ENCODE measurements around the gene MANBA.
"Not testable (repeated sequence)": the region's sequence is repeated elsewhere in the genome, so short reads cannot be mapped to it uniquely, and the experiment has no call there.

The MANBA gene

DNA sequence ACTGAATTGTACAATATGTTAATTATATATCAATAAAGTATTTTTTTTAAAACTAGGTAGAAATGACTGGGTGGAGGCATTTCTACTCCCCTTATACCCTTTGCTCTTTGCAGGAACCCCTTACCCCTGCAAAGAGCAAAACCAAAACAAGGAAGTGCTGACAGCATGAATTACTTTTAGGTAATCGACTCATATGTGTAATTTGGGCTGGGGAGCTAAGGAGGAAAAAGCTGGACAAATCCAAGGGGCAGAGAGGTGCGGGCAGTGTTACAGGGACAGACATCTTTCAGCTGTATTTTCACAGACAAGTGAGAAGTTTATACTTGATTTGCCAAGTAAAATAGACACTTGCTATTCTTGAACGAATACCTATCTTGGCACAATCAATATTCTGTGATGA, 35.5 kb downstream of the MANBA start:
- Histone ChIP-seq H3K27ac (ENCODE audit: low read depth, low read length) (no peak overlapping the region), H4K20me1 (ENCODE audit: control insufficient read depth, insufficient read depth, low read depth, low read length) (no peaks in the 10 kb centered on the region), H3K79me2 (ENCODE audit: control insufficient read depth, low read length) (no peaks in the 10 kb centered on the region), H3K36me3 (ENCODE audit: control insufficient read depth, low read length) (no peaks in the 10 kb centered on the region), H3K27me3 (ENCODE audit: control insufficient read depth, low read length) (no peaks in the 10 kb centered on the region), H3K4me1 (ENCODE audit: control insufficient read depth, low read length) (no peaks in the 10 kb centered on the region), H3K9me2 (replicated peaks; ENCODE audit: control insufficient read depth, low read length) (no peaks in the 10 kb centered on the region), H3K4me2 (ENCODE audit: low read length) (no peak overlapping the region), H3F3A (ENCODE audit: control insufficient read depth, insufficient read depth) (no peaks in the 10 kb centered on the region), H3K4me3 (ENCODE audit: low read length) (no peak overlapping the region), H3K9me3 (ENCODE audit: control insufficient read depth, insufficient read depth, low read length) (no peaks in the 10 kb centered on the region)
- TF ChIP-seq EZH2phosphoT487 (IDR thresholded peaks at IDR 0.05; ENCODE audit: borderline replicate concordance, low read length) (no peak), CTCF (IDR thresholded peaks at IDR 0.05; ENCODE audit: low read depth, low read length, poor library complexity, severe bottlenecking) (no peak)

DNA sequence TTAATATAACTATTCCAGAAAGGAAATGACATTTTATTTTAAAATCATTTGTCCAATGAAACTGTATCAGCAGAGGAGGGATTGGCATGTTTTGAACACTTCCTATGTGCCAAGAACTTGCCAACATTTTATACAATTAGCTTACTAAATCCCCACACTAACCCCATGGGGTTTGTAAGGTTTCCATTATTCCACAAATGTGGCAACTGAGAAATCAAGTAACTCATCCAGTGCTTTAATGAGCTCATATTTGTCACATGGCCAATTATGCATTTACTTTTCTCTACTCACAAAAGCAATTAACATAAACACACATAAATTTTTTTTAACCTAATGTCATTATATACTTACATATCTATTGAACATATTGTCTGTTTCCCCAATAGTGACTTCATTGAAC, 37.3 kb downstream of the MANBA start:
- H3K27ac ChIP-seq (ENCODE audit: low read depth, low read length): no peak overlapping the region
- TF ChIP-seq CTCF (IDR thresholded peaks at IDR 0.05; ENCODE audit: low read depth, low read length, poor library complexity, severe bottlenecking) (no peak), EZH2phosphoT487 (IDR thresholded peaks at IDR 0.05; ENCODE audit: borderline replicate concordance, low read length) (no peak)
- H3K4me2 ChIP-seq (ENCODE audit: low read length): no peak overlapping the region
- peaks cover 6% of the 10 kb centered on the region for H3K36me3 ChIP-seq (ENCODE audit: control insufficient read depth, low read length)
- no peaks in the 10 kb centered on the region for H3K79me2 ChIP-seq (ENCODE audit: control insufficient read depth, low read length)
- no peaks in the 10 kb centered on the region for H3K9me2 ChIP-seq (replicated peaks; ENCODE audit: control insufficient read depth, low read length)
- H3K4me1 ChIP-seq (ENCODE audit: control insufficient read depth, low read length): no peaks in the 10 kb centered on the region
- H3K9me3 ChIP-seq (ENCODE audit: control insufficient read depth, insufficient read depth, low read length): no peaks in the 10 kb centered on the region
- no peak overlapping the region for H3K4me3 ChIP-seq (ENCODE audit: low read length)
- no peaks in the 10 kb centered on the region for H4K20me1 ChIP-seq (ENCODE audit: control insufficient read depth, insufficient read depth, low read depth, low read length)
- no peaks in the 10 kb centered on the region for H3F3A ChIP-seq (ENCODE audit: control insufficient read depth, insufficient read depth)
- H3K27me3 ChIP-seq (ENCODE audit: control insufficient read depth, low read length): no peaks in the 10 kb centered on the region

- H3F3A ChIP-seq (ENCODE audit: control insufficient read depth, insufficient read depth): no peaks in the 10 kb centered on the region
- no peak overlapping the region for H3K4me3 ChIP-seq (ENCODE audit: low read length)
- H3K36me3 ChIP-seq (ENCODE audit: control insufficient read depth, low read length): peaks cover 6% of the 10 kb centered on the region
- no peak overlapping the region for H3K27ac ChIP-seq (ENCODE audit: low read depth, low read length)
- H3K9me3 ChIP-seq (ENCODE audit: control insufficient read depth, insufficient read depth, low read length): no peaks in the 10 kb centered on the region
- no peaks in the 10 kb centered on the region for H3K27me3 ChIP-seq (ENCODE audit: control insufficient read depth, low read length)
- no peaks in the 10 kb centered on the region for H3K4me1 ChIP-seq (ENCODE audit: control insufficient read depth, low read length)
- H3K4me2 ChIP-seq (ENCODE audit: low read length): no peak overlapping the region
- H3K9me2 ChIP-seq (replicated peaks; ENCODE audit: control insufficient read depth, low read length): no peaks in the 10 kb centered on the region
- H3K79me2 ChIP-seq (ENCODE audit: control insufficient read depth, low read length): no peaks in the 10 kb centered on the region
- TF ChIP-seq EZH2phosphoT487 (IDR thresholded peaks at IDR 0.05; ENCODE audit: borderline replicate concordance, low read length) (no peak), CTCF (IDR thresholded peaks at IDR 0.05; ENCODE audit: low read depth, low read length, poor library complexity, severe bottlenecking) (no peak)
- no peaks in the 10 kb centered on the region for H4K20me1 ChIP-seq (ENCODE audit: control insufficient read depth, insufficient read depth, low read depth, low read length)
Measured at GRCh38 chr4:102722740-102723139, 38.0 kb downstream of the MANBA start.

DNA sequence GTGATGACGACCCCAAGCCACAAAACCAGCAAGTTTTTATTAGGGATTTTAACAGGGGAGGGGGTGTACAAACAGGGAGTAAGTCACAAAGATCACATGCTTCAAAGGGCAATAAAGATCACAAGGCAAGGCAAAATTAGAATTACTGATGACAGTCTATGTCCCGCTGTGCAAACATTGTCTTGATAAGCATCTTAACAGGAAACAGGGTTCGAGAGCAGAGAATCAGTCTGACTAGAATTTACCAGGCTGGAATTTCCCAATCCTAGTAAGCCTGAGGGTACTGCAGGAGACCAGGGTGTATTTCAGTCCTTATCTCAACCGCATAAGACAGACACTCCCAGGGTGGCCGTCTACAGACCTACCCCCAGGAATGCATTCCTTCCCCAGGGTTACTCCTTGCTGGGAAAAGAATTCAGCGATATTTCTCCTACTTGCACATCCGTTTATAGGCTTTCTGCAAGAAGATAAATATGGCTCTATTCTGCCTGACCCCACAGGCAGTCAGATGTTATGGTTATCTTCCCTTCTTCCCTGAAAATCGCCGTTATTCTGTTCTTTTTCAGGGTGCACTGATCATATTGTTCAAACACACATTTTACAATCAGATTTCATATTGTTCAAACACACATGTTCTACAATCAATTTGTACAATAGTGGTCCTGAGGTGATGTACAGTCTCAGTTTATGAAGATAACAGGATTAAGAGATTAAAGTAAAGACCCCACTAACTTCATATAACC, 41.8 kb downstream of the MANBA start:
- H4K20me1 ChIP-seq (ENCODE audit: control insufficient read depth, insufficient read depth, low read depth, low read length); H3K4me1 ChIP-seq (ENCODE audit: control insufficient read depth, low read length); H3K79me2 ChIP-seq (ENCODE audit: control insufficient read depth, low read length); H3F3A ChIP-seq (ENCODE audit: control insufficient read depth, insufficient read depth); H3K4me3 ChIP-seq (ENCODE audit: low read length); H3K4me2 ChIP-seq (ENCODE audit: low read length); H3K9me2 ChIP-seq (replicated peaks; ENCODE audit: control insufficient read depth, low read length); H3K27me3 ChIP-seq (ENCODE audit: control insufficient read depth, low read length); H3K9me3 ChIP-seq (ENCODE audit: control insufficient read depth, insufficient read depth, low read length); H3K36me3 ChIP-seq (ENCODE audit: control insufficient read depth, low read length); H3K27ac ChIP-seq (ENCODE audit: low read depth, low read length): not testable (repeated sequence)

Data from DOHH2 (cell line).